Mesenchymal stem cell (in vitro differentiated cells and primary cell): Measurements from ENCODE around the gene NUDT3. TPM values are rescaled to one million over a fixed set of nuclear protein-coding genes. Genes with fewer than 3 reads are reported as not detected.

Experiments used
- DNase-seq: peaks from one replicate; pipeline ENCODE4 v3.0.0-alpha.2; 2013
- H2AFZ ChIP-seq: one replicate; pipeline ENCODE4 v1.6.1; 2013; ENCODE audit warnings: low read depth, mild to moderate bottlenecking, control low read depth, inconsistent platforms, low read length, moderate library complexity
- H2AK5ac ChIP-seq: 2 replicates; pipeline ENCODE4 v1.6.1; 2013; ENCODE audit warnings: low read length, moderate library complexity, mild to moderate bottlenecking, inconsistent platforms; ENCODE audit not compliant: severe bottlenecking
- H2BK120ac ChIP-seq: one replicate; pipeline ENCODE4 v1.6.1; 2013; ENCODE audit warnings: low read depth, mild to moderate bottlenecking, inconsistent platforms, low read length, moderate library complexity
- H2BK12ac ChIP-seq, 2 experiments: one replicate each; pipeline ENCODE4 v1.6.1; 2013; ENCODE audit warnings: inconsistent platforms in 2 of 2, low read length in 2 of 2, mild to moderate bottlenecking in 2 of 2, moderate library complexity in 2 of 2, control low read depth in 1 of 2
- H2BK15ac ChIP-seq: one replicate; pipeline ENCODE4 v1.6.1; 2013; ENCODE audit warnings: mild to moderate bottlenecking, low read depth, inconsistent platforms; ENCODE audit not compliant: poor library complexity, severe bottlenecking
- H2BK5ac ChIP-seq: 2 replicates; pipeline ENCODE4 v1.6.1; 2013; ENCODE audit warnings: low read depth, mild to moderate bottlenecking, low read length, control low read depth, inconsistent platforms; ENCODE audit not compliant: poor library complexity, severe bottlenecking
- H3K14ac ChIP-seq, 2 experiments: one replicate each; pipeline ENCODE4 v1.6.1; 2013; ENCODE audit warnings: inconsistent platforms in 2 of 2, low read length in 2 of 2, control low read depth in 1 of 2, mild to moderate bottlenecking in 1 of 2, moderate library complexity in 1 of 2
- H3K18ac ChIP-seq, 2 experiments: one replicate each; pipeline ENCODE4 v1.6.1; 2013; ENCODE audit warnings: inconsistent platforms in 2 of 2, low read length in 2 of 2, control low read depth in 1 of 2, low read depth in 1 of 2, mild to moderate bottlenecking in 1 of 2
- H3K23ac ChIP-seq, 2 experiments: one replicate each; pipeline ENCODE4 v1.6.1; 2013; ENCODE audit warnings: inconsistent platforms in 2 of 2, low read length in 2 of 2, mild to moderate bottlenecking in 2 of 2, moderate library complexity in 2 of 2, control low read depth in 1 of 2
- H3K27ac ChIP-seq: 2 replicates; pipeline ENCODE4 v1.5.1; 2013; ENCODE audit warnings: mild to moderate bottlenecking, moderate library complexity, low read length, control low read depth, inconsistent platforms; ENCODE audit not compliant: poor library complexity, severe bottlenecking
- H3K27me3 ChIP-seq, 2 experiments: 2 replicates each; pipeline versions ENCODE4 v1.6.1 to v1.7.0; 2013; ENCODE audit warnings: low read length in 2 of 2, mild to moderate bottlenecking in 2 of 2, moderate library complexity in 2 of 2, control low read depth in 1 of 2, inconsistent platforms in 1 of 2; ENCODE audit not compliant: control insufficient read depth in 1 of 2, insufficient read depth in 1 of 2
- H3K36me3 ChIP-seq, 2 experiments: 2 replicates each; pipeline versions ENCODE4 v1.6.1 to v1.7.0; 2013; ENCODE audit warnings: low read length in 2 of 2, control low read depth in 1 of 2, inconsistent platforms in 1 of 2, low read depth in 1 of 2, mild to moderate bottlenecking in 1 of 2; ENCODE audit not compliant: insufficient read depth in 2 of 2, control insufficient read depth in 1 of 2
- H3K4ac ChIP-seq, 2 experiments: one replicate each; pipeline ENCODE4 v1.6.1; 2013; ENCODE audit warnings: inconsistent platforms in 2 of 2, low read length in 2 of 2, mild to moderate bottlenecking in 2 of 2, moderate library complexity in 2 of 2, control low read depth in 1 of 2, low read depth in 1 of 2
- H3K4me1 ChIP-seq: 2 replicates; pipeline ENCODE4 v1.6.1; 2013; ENCODE audit warnings: low read depth, low read length, control low read depth; ENCODE audit not compliant: control insufficient read depth, insufficient read depth
- H3K4me2 ChIP-seq: 2 replicates; pipeline ENCODE4 v1.6.1; 2013; ENCODE audit warnings: low read length, mild to moderate bottlenecking, inconsistent platforms; ENCODE audit not compliant: poor library complexity, severe bottlenecking
- H3K4me3 ChIP-seq, 2 experiments: 2 replicates each; pipeline versions ENCODE4 v1.5.1 to v1.7.0; 2013; ENCODE audit warnings: low read length in 2 of 2, mild to moderate bottlenecking in 2 of 2, control low read depth in 1 of 2, low read depth in 1 of 2; ENCODE audit not compliant: insufficient read depth in 1 of 2
- H3K79me1 ChIP-seq: replicated peaks from 2 replicates; pipeline ENCODE4 v1.6.1; 2013; ENCODE audit warnings: mild to moderate bottlenecking, control low read depth, low read length, inconsistent platforms; ENCODE audit not compliant: poor library complexity, severe bottlenecking
- H3K9ac ChIP-seq: 2 replicates; pipeline ENCODE4 v1.7.0; 2013; ENCODE audit warnings: mild to moderate bottlenecking, low read length, moderate library complexity
- H3K9me3 ChIP-seq: 2 replicates; pipeline ENCODE4 v1.7.0; 2013; ENCODE audit warnings: mild to moderate bottlenecking, low read length; ENCODE audit not compliant: control insufficient read depth
- H4K8ac ChIP-seq: one replicate; pipeline ENCODE4 v1.6.1; 2013; ENCODE audit warnings: inconsistent platforms, mild to moderate bottlenecking, low read length, moderate library complexity
- H4K91ac ChIP-seq: one replicate; pipeline ENCODE4 v1.6.1; 2013; ENCODE audit warnings: mild to moderate bottlenecking, low read length, inconsistent platforms
- WGBS: methylation state at CpG from one replicate; pipeline ENCODE4 v1.1.7; 2013; ENCODE audit warnings: mixed read lengths; 5-methylcytosine and 5-hydroxymethylcytosine counted together
- polyA plus RNA-seq, 2 experiments: library from polyadenylated mRNA; stranded (reverse); fragments of 200-250 nt; gene quantifications; one replicate each; pipeline ENCODE4 v1.2.3, GENCODE V29; 2013

The NUDT3 gene
- polyA plus RNA-seq (2013, experiment 1 of 2): 20.5 TPM
- 20.3 TPM for polyA plus RNA-seq (2013, experiment 2 of 2)

- H3K27ac ChIP-seq: peak within 1 kb of the TSS; percentile 69
- peak within 1 kb of the TSS; percentile 97 for H2BK5ac ChIP-seq
- no peaks in the 10 kb centered on the region for H3K79me1 ChIP-seq
- peaks cover 3% of the 10 kb centered on the region for H3K9me3 ChIP-seq
- peak within 1 kb of the TSS in 1 of 2 experiments; percentile 89 for H2BK12ac ChIP-seq
- no peak within 1 kb of the TSS for H2AK5ac ChIP-seq
- H3K36me3 ChIP-seq: no peaks in the 10 kb centered on the region
- H4K8ac ChIP-seq: peak within 1 kb of the TSS; percentile 93
- peak within 1 kb of the TSS; percentile 100 for H2BK15ac ChIP-seq
- peak within 1 kb of the TSS; percentile 78 for H3K4me2 ChIP-seq
- H3K18ac ChIP-seq: peak within 1 kb of the TSS; percentile 97
- peak within 1 kb of the TSS in 1 of 2 experiments; percentile 99 for H3K23ac ChIP-seq
- under 1% methylated on average over 74 of the region's 87 CpGs for WGBS
- H3K27me3 ChIP-seq: no peaks in the 10 kb centered on the region
- H3K9ac ChIP-seq: peak within 1 kb of the TSS; percentile 90
- H2BK120ac ChIP-seq: peak within 1 kb of the TSS; percentile 96
- H3K4ac ChIP-seq: peak within 1 kb of the TSS; percentile 96 to 100
- H3K4me1 ChIP-seq: no peaks in the 10 kb centered on the region
- H3K4me3 ChIP-seq: peak within 1 kb of the TSS; percentile 91 to 94
- H3K14ac ChIP-seq: peak within 1 kb of the TSS in 1 of 2 experiments; percentile 97
- H2AFZ ChIP-seq: peak within 1 kb of the TSS; percentile 95
- H4K91ac ChIP-seq: peak within 1 kb of the TSS; percentile 87
- peak; percentile 95 for DNase-seq
Observed at GRCh38 chr6:34392497-34393190, at the start of gene NUDT3. Gene NUDT3, minus strand, starts transcription at chr6:34392669. Its CDS starts 307 bp downstream, at chr6:34392362.

GRCh38 chr6:34441526-34441925, 49.1 kb upstream of the NUDT3 start:
- no peak overlapping the region for H3K23ac ChIP-seq
- H3K27me3 ChIP-seq: peaks cover 0 to 1% of the 10 kb centered on the region in 2 experiments
- no peak overlapping the region for H2BK5ac ChIP-seq
- WGBS: 81% methylated on average over 3 of the region's 5 CpGs
- no peaks in the 10 kb centered on the region for H3K79me1 ChIP-seq
- H3K4me2 ChIP-seq: no peak overlapping the region
- H3K4me3 ChIP-seq: no peak overlapping the region
- no peaks in the 10 kb centered on the region for H3K36me3 ChIP-seq
- no peak overlapping the region for H3K9ac ChIP-seq
- no peak overlapping the region for H2BK12ac ChIP-seq
- no peak overlapping the region for H3K18ac ChIP-seq
- H3K9me3 ChIP-seq: no peaks in the 10 kb centered on the region
- no peak overlapping the region for H3K4ac ChIP-seq
- no peak overlapping the region for H2AFZ ChIP-seq
- no peak overlapping the region for H2AK5ac ChIP-seq
- no peak for DNase-seq
- no peaks in the 10 kb centered on the region for H3K4me1 ChIP-seq
- no peak overlapping the region for H4K91ac ChIP-seq
- no peak overlapping the region for H2BK15ac ChIP-seq
- no peak overlapping the region for H3K27ac ChIP-seq
- H2BK120ac ChIP-seq: no peak overlapping the region
- no peak overlapping the region for H4K8ac ChIP-seq
- H3K14ac ChIP-seq: no peak overlapping the region

DNA sequence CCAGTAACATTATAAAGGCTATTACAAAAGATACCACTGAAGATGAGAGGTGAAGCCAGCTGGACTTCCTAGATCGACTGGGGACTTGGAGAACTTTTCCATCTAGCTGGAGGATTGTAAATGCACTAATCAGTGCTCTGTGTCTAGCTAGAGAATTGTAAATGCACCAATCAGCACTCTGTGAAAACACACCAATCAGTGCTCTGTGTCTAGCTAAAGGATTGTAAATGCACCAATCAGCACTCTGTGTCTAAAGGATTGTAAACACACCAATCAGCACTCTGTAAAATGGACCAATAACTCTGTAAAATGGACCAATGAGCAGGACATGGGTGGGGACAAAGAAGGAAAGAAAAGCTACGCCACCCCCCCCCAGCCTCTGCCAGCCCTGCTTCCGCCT, 47.0 kb upstream of the NUDT3 start:
- Histone ChIP-seq H2BK15ac (no peak overlapping the region), H2AK5ac (no peak overlapping the region), H4K91ac (no peak overlapping the region), H3K4ac (no peak overlapping the region), H3K79me1 (no peaks in the 10 kb centered on the region), H2AFZ (no peak overlapping the region), H3K14ac (no peak overlapping the region), H3K18ac (no peak overlapping the region), H3K9ac (no peak overlapping the region), H3K27me3 (no peaks in the 10 kb centered on the region), H3K4me1 (no peaks in the 10 kb centered on the region), H3K9me3 (no peaks in the 10 kb centered on the region), H3K23ac (no peak overlapping the region), H3K4me2 (no peak overlapping the region), H2BK12ac (no peak overlapping the region), H2BK120ac (no peak overlapping the region), H2BK5ac (no peak overlapping the region), H4K8ac (no peak overlapping the region), H3K4me3 (no peak overlapping the region), H3K27ac (no peak overlapping the region), H3K36me3 (no peaks in the 10 kb centered on the region)
- 100% methylated on average over 1 of the region's 3 CpGs for WGBS
- no peak for DNase-seq

- Histone ChIP-seq H2BK15ac (no peak overlapping the region), H3K27ac (no peak overlapping the region), H3K4me3 (no peak overlapping the region), H3K14ac (no peak overlapping the region), H3K9me3 (no peaks in the 10 kb centered on the region), H3K27me3 (no peaks in the 10 kb centered on the region), H4K91ac (no peak overlapping the region), H3K4ac (no peak overlapping the region), H3K18ac (no peak overlapping the region), H2AFZ (no peak overlapping the region), H3K23ac (no peak overlapping the region), H2BK120ac (no peak overlapping the region), H3K9ac (no peak overlapping the region), H3K4me1 (no peaks in the 10 kb centered on the region), H3K79me1 (no peaks in the 10 kb centered on the region), H2AK5ac (no peak overlapping the region), H2BK5ac (no peak overlapping the region), H2BK12ac (no peak overlapping the region), H3K4me2 (no peak overlapping the region), H3K36me3 (no peaks in the 10 kb centered on the region), H4K8ac (no peak overlapping the region)
- no peak for DNase-seq
- WGBS: 80% methylated on average over 2 of the region's 4 CpGs
Observed at GRCh38 chr6:34438705-34439104, 46.2 kb upstream of the NUDT3 start.
